Inflammatory macrophage treated with lipopolysaccharide for 1 hour (primary cell): ENCODE data around the gene MYBPC2.
A peak's percentile ranks its signal among the peaks of the same experiment; 100 is the strongest.

Experiments
- DNase-seq, 2 donors: peaks; one replicate each; pipeline ENCODE4 v3.0.0-alpha.2; 2020 to 2022

The MYBPC2 gene

DNA sequence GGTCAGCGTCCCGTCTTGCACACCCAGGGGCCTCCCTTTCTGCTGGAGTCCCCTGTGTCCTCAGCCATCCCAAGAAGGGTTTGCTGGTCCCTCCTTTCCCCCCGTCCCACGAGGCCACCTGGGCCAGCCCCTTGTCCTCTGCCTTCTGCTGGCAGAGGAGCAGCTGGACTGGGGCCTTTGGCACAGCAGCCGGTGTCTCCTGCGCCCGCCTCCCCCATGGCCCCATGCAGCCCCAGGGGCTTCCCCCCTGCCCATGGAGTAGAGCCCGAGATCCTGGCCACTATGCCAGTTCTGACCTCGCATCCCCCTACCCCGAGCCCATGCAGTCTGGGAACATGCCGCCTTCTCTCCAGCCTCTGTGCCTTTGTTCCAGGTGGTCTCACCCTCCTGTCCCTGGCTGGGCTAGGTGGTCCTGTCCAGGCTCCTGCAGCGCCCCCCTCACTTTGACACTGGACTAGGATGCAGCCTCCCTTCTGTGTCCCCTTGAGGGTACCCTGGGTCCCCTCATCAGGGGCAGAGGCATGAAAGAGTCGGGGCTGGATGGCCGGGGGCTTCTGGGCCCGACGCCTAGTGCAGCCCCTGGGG is 49.7 kb downstream of the MYBPC2 start:
- DNase-seq: no peak

- DNase-seq: no peak
These were observed 50.2 kb downstream of the MYBPC2 start for GRCh38 chr19:50482916-50483315.

- no peak for DNase-seq
These were observed 52.7 kb downstream of the MYBPC2 start for GRCh38 chr19:50485284-50485955.

- DNase-seq: peak; percentile 23 to 50
These were observed 54.3 kb downstream of the MYBPC2 start for GRCh38 chr19:50486823-50487515.

DNA sequence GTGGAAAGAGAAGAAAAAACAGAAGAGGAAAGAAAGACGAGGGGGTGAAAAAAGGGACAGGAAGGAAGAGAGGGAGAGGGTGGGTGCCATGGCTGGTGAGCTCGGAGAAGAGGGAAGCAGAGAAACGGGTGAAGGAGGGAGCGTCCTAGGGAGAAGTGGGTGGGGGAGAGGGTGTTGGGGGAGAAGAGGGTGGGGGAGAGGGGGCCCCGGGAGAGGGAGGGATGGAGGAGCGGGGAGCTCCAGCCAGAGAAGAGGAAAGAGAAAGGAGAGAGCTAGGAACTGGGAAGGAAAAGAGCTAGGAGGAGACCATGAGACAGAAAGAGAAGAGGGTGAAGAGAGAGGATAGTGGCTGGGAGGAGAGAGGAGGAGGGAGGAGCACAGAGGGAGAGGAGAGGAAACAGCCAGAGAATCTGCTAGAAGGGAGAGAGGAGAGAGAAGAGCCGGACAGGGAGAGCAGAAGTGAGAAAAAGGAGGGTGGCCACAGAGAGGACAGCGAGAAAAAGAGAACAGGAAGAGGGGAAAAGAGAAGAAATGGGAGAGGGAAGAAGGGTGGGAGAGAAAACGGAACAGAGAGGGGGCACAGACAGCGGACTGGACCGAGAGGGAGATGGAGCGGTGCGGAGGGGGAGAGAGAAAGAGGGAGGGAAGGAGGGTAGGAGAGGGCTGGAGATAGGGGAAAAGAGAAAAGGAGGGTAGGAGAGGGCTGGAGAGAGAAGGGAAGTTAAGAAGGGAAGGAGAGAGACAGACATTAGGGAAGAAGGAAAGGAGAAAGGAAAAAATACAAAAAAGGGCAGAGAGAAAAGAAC is 55.9 kb downstream of the MYBPC2 start:
- DNase-seq: peak in 1 of 2 donors; percentile 12

GRCh38 chr19:50489461-50490011 is 56.8 kb downstream of the MYBPC2 start:
- no peak for DNase-seq

DNA sequence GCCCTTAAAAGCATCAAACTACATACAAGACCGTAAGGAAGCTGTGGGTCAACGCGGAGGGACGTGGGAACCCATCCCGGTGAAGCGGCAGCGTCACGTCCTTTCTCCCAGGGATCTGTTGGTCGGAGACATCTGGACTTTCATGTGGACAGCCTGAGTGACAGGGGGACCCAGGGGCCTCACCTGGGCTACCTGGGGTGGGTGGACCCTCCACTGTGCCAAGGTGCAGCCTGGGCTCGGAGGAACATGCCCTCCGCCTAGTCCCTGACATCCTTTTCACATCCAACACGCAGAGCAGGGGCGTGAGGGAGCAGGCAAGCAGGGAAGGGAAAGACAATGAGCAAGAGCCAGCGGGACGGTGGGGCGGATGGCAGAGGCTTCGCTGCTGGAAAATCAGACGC is 57.7 kb downstream of the MYBPC2 start:
- no peak for DNase-seq

DNA sequence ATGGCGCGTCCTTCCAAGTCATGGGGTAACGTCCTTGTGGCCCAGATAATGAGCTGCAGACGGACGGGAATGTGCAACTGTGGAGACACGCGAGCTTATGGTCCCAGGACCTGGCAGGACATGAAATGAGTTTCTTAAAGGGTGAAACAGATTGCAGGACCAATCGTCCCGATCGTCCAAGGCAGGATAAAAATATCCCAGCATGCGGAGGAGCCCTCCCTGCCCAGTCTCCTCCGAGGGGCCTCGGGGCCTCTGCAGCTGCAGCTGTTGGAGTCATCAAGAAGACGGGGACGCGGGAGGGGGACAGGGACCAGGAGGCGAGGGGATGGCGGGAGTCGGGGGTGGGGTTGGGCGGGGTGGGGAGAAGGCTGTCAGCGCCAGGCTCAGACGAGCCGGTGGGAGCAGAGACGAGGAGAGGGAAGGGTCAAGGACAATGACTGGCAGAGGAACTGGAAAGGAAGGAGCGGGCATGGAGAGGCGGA is 58.3 kb downstream of the MYBPC2 start:
- no peak for DNase-seq

DNA sequence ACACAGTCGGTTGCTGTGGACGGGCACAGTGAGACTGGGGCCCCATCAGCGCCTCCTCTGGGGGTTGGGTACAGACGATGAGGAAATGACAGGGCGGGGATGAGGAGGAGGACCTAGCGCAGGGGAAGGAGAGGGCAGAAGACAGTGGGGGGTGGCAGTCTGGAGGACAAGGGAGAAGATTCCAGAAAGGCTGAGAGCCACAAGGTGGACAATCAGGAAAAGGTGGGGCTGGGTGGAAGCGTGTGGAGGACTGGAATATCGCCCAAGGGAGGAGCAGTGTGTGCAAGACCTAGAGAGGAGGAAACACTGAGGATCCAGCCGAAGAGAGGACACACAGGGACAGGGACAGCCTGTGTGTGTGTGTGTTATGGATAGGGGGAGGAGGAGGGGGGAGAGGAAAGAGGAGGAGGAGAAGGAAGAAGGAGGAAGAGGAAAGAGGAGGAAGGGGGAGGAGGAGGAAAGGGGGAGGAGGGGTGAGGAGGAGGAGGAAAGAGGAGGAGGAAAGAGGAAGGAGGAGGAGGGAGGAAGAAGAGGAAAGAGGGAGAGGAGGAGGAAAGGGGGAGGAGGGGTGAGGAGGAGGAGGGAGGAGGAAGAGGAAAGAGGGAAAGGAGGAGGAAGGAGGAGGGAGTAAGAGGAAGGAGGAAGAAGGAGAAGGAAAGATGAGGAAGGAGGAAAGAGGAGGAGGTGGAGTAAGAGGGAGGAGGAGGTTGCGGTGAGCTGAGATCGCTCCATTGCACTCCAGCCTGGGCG is 59.8 kb downstream of the MYBPC2 start:
- peak in 1 of 2 donors; percentile 25 for DNase-seq

DNA sequence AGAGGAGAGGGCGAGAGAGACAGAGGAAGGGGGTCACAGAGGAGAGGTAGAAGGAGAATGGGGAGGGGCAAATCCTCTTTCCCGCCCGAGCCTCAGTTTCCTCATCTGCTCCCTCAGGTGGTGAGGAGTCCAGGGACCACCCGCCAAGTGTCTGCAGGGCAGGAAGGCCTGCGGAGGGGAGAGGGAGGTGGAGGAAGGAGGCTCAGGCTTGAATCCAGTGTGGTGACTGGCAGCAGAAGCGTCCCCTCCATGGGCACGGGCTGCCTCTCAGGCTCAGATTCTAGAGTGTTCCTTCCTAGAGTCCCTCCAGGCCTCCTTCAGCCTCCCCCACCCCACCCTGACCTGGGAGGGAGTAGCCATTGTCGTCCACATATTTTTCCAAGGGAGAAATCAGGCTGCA is 60.5 kb downstream of the MYBPC2 start:
- DNase-seq: no peak

DNA sequence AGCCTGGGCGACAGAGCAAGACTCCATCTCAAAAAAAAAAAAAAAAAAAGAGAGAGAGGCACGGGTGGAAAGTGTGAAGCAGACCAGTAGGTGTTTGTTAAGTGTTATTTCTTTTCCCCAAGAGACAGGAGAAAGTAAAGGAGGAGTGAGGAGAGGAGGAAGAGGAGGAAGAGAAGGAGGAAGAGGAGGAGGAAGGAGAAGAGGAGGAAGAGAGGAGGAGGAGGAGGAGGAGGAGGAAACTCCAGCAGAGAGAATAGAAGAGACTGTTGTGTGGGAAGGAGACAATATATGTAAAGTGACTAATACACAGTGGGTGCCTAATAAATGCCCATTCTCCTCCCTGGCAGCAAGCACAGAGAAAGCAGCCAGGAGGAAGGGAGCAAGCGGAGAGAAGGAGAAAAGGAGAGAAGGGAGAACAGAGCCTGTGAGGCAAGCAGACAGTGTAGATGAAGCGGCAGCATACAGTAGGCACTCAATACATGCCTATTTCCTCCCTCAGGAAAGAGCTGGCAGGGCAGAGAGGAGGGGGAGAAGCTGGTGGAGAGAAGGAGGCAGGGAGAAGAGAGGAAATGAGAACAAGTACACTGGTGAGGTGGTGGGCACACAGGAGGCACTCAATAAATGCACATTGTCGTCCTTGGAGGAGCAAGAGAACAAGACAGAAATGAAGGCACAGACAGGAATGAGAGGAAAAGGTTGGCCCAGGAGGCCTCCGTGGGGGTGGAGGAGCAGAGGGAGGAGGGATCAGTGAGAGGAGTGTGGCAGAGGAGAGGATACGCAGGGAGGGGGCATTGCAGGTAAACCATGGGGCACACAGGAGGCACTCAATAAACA is 61.7 kb downstream of the MYBPC2 start:
- no peak for DNase-seq

- no peak for DNase-seq
These were observed 62.4 kb downstream of the MYBPC2 start for GRCh38 chr19:50495020-50495531.

- DNase-seq: no peak
These were observed 63.7 kb downstream of the MYBPC2 start for GRCh38 chr19:50496189-50497021.

GRCh38 chr19:50497022-50497405 is 64.3 kb downstream of the MYBPC2 start:
- DNase-seq: no peak

DNA sequence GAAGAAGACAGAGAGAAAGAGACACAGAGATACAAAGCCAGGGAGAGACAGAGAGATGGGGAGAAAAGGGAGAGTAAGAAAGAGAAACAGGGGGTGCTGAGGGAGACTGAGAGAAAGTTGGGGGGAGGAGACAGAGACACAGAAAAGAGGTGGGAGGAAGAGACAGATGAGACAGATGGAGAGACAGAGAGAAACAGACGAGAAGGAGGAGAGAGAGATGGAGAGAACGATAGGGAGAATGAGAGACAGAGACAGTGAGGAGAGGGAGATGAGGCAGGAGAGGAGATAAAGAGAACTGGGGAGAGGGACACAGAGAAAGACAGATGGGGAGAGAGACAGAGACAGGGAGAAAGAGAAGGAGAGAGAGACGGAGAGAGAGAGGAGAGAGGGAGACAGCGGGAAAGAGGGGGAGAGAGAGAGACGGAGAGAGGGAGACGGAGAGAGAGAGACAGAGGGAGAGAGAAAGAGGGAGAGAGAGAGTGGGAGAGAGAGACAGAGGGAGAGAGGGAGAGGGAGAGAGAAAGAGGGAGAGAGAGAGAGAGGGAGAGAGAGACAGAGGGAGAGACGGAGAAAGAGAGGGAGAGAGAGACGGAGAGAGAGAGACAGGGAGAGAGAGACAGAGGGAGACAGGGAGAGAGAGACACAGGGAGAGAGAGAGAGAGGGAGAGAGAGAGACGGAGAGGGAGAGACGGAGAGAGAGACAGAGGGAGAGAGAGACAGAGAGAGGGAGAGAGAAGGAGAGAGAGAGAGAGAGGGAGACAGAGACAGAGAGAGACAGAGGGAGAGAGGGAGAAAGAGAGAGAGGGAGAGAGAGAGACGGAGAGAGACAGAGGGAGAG is 65.7 kb downstream of the MYBPC2 start:
- no peak for DNase-seq

DNA sequence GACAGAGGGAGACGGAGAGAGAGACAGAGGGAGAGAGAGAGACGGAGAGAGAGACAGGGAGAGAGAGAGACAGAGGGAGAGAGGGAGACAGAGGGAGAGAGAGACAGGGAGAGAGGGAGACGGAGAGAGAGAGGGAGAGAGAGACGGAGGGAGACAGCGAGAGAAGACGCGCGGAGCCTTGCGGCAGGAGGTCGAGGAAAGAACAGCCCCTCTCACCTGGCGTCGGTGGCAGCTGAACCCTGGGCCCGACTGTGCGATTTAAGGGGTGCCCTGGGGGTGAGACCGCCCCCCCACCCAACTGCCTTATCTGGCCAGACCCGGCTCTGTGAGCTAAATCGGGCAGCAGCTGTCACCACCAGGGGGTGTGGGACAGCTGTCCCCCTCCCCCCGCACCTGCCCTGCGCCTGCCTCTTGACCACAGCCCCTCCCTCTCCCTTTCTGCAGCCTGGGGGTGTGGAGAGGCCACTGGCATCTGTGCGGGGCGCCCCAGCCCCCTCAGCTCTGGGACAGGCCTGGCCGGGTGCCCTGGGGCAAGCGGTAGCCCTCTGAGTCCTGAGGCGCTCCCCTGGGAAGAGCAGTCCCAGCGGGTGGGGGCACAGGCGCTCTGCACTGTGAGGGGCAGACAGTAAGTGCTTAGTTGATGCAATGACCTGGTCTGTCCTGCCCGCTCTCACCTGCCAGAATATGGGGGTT is 67.5 kb downstream of the MYBPC2 start:
- no peak for DNase-seq

DNA sequence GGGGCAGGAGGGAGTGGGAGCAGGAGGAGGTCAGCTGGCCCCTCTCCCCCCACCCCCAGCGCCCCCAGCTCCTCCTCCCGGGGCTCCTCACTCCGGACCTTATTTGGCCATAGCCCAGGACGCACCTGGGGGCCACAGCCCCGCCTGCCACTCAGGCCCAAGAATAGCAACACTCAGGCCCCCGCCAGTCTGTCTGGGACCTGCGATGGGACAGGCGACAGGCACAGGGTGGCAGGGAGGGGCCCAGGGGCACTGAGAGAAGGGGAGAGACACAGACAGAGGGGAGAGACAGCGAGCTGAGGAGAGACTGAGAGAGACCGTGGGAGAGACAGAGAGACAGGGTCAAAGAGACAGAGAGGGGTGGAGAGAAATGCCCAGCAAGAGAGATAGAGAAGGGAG is 68.1 kb downstream of the MYBPC2 start:
- no peak for DNase-seq

DNA sequence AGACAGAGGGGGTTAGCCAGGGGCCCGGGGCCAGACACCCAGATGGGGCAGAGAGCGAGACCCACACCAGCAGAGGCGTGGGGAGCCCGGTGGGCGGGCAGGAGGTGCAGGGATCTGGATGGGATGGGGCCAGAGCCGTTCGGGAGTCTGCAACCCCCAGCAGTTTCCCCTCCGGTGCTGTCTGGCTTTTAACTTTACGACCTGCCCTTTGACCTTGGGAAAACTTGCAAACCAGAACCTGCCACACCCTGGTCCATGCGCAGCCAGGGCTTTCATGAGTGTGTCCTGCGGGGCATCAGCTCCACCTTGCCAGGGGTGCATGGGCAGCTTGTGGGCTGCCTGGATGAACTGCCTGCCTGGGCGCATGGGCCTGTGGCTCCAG is 68.5 kb downstream of the MYBPC2 start:
- no peak for DNase-seq
